Vagina (tissue), 2 donors: ENCODE measurements around the gene PDE8A. TPM values are rescaled to one million over a fixed set of nuclear protein-coding genes. Genes with fewer than 3 reads are reported as not detected.

Experiments
- DNase-seq, 2 donors: peaks; one replicate each; pipeline ENCODE4 v3.0.0-alpha.2; 2017; ENCODE audit errors: extremely low spot score in 2 of 2
- H3K27ac ChIP-seq: fragments of 200-600 bp; sonication (generic); one replicate; pipeline ENCODE4 v1.5.1; 2019
- H3K27me3 ChIP-seq: fragments of 200-600 bp; sonication (generic); one replicate; pipeline ENCODE4 v1.5.1; 2019
- H3K36me3 ChIP-seq, 2 donors: fragments of 200-600 bp; sonication (generic); one replicate each; pipeline ENCODE4 v1.5.1; 2017 to 2019
- H3K4me1 ChIP-seq: fragments of 200-600 bp; sonication (generic); one replicate; pipeline ENCODE4 v1.5.1; 2019
- H3K4me3 ChIP-seq, 2 donors: fragments of 200-600 bp; sonication (generic); 1 replicate in 1 of 2; 2 replicates in 1 of 2; pipeline ENCODE4 v1.5.1; 2016 to 2019
- H3K9me3 ChIP-seq: fragments of 200-600 bp; sonication (generic); one replicate; pipeline ENCODE4 v1.5.1; 2019
- POLR2A ChIP-seq, 2 donors: fragments of 450-650 bp; IDR thresholded peaks; one replicate each; pipeline ENCODE4 v1.6.1; 2017; ENCODE audit warnings: antibody characterized with exemption in 2 of 2, mild to moderate bottlenecking in 2 of 2, moderate library complexity in 2 of 2
- POLR2AphosphoS5 ChIP-seq, 2 donors: sonication (generic); formaldehyde crosslinking; IDR thresholded peaks; one replicate each; pipeline ENCODE4 v1.9.0; 2017; ENCODE audit warnings: antibody characterized with exemption in 2 of 2, mild to moderate bottlenecking in 2 of 2, low read depth in 1 of 2; ENCODE audit not compliant: insufficient read depth in 1 of 2
- intact Hi-C: fragments of 100-400 bp; cut with DNase I; formaldehyde crosslinking; loops from one replicate; pipeline ENCODE4 v1.15.1; 2023
- total RNA-seq: library from RNA; depleted of rRNA; stranded (reverse); fragments of >200 nt; gene quantifications from one replicate; pipeline ENCODE4 v1.2.3, GENCODE V29; 2016
- TF ChIP-seq, protein P1 (sequence below), 3 experiments: fragments of 450-650 bp in 2 of 3; fragments of 200-600 bp in 1 of 3; sonication (generic) in 1 of 3; IDR thresholded peaks; one replicate each; pipeline ENCODE4 v1.5.1; 2017 to 2019; ENCODE audit warnings: antibody characterized with exemption in 3 of 3, mild to moderate bottlenecking in 2 of 3, moderate library complexity in 2 of 3

PDE8A gene
- total RNA-seq, 1 donor from 2014 or later, result 33.9 TPM

DNA sequence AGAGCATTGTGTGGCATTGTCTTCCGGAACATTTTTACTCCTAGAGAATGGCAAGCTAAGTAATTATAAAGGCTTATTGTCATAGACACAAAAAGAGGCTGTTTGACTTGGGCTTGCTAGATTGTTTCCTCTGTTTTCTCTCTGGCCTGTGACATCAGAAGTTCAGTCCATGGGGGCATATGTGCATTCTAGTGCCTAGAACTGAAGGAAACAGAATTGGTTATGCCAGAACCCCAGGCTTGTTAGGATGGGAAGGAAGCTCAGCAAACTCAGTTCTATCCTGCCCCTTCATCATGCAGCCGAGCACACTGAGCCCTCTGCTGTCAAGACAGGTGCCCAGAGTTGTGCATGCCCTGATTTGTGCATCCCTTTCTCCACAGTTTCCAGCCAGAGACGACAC is 131.3 kb downstream of the PDE8A start:
- Histone ChIP-seq H3K4me3 (no peak overlapping the region), H3K4me1 (no peaks in the 10 kb centered on the region), H3K9me3 (no peaks in the 10 kb centered on the region), H3K36me3 (peaks cover 0 to 11% of the 10 kb centered on the region in 2 donors), H3K27ac (no peak overlapping the region), H3K27me3 (no peaks in the 10 kb centered on the region)
- DNase-seq, result no peak
- TF ChIP-seq POLR2AphosphoS5 (IDR thresholded peaks at IDR 0.05; ENCODE audit: insufficient read depth in 1 of 2, low read depth in 1 of 2) (no peak), POLR2A (IDR thresholded peaks at IDR 0.05) (no peak)
- TF ChIP-seq, protein P1, sequence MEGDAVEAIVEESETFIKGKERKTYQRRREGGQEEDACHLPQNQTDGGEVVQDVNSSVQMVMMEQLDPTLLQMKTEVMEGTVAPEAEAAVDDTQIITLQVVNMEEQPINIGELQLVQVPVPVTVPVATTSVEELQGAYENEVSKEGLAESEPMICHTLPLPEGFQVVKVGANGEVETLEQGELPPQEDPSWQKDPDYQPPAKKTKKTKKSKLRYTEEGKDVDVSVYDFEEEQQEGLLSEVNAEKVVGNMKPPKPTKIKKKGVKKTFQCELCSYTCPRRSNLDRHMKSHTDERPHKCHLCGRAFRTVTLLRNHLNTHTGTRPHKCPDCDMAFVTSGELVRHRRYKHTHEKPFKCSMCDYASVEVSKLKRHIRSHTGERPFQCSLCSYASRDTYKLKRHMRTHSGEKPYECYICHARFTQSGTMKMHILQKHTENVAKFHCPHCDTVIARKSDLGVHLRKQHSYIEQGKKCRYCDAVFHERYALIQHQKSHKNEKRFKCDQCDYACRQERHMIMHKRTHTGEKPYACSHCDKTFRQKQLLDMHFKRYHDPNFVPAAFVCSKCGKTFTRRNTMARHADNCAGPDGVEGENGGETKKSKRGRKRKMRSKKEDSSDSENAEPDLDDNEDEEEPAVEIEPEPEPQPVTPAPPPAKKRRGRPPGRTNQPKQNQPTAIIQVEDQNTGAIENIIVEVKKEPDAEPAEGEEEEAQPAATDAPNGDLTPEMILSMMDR (IDR thresholded peaks at IDR 0.05), result no peak
- intact Hi-C loops, result no loop called here

DNA sequence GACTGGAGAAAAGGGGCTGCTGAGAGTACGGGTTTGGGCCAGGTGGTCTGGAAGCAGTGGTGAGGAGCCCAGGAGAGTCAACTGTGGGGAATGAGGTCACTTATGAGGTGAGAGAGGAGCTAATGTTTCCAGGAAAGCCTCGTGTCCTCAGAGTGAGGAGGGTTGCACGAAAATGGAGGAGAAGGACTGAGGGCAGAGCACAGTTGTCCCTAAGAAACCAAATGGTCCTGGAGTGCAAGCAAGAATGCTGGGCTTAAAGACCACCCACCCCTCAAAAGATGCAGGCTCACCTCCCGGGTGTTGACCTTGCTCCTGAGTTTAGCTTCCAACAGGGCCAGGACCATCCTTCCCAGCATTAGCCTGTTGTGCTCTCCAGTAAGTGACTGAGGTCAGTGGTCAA is 133.2 kb downstream of the PDE8A start:
- Histone ChIP-seq H3K27ac (no peak overlapping the region), H3K27me3 (no peaks in the 10 kb centered on the region), H3K4me3 (no peak overlapping the region), H3K4me1 (no peaks in the 10 kb centered on the region), H3K36me3 (peaks cover 0 to 11% of the 10 kb centered on the region in 2 donors), H3K9me3 (no peaks in the 10 kb centered on the region)
- peak in 1 of 2 donors; percentile 72 for DNase-seq
- intact Hi-C loops, result no loop called here
- TF ChIP-seq POLR2AphosphoS5 (IDR thresholded peaks at IDR 0.05; ENCODE audit: insufficient read depth in 1 of 2, low read depth in 1 of 2) (no peak), POLR2A (IDR thresholded peaks at IDR 0.05) (no peak)
- TF ChIP-seq, protein P1 (IDR thresholded peaks at IDR 0.05), result no peak

DNA sequence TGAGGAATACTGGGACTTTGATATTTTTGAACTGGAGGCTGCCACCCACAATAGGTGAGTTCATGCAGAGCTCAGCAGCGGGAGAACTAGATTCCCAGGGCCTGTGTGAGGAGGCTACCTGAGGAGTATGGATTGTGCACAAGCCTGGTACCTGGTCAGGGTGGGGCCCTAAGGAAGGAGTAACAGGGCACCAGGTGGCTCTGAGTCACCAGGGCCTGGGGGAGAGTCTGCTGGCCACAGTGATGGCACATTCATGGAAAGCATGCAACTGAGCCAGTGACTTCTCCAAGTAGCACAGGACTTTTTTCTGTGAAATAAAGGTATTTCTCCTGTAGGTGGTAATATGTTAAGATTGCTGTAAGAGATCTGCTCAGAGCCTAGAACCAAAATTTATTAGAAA is 134.4 kb downstream of the PDE8A start:
- Histone ChIP-seq H3K27me3 (no peaks in the 10 kb centered on the region), H3K9me3 (no peaks in the 10 kb centered on the region), H3K36me3 (peaks cover 0 to 20% of the 10 kb centered on the region in 2 donors), H3K4me1 (no peaks in the 10 kb centered on the region), H3K4me3 (no peak overlapping the region), H3K27ac (no peak overlapping the region)
- DNase-seq, result peak in 1 of 2 donors; percentile 54
- intact Hi-C loops, result no loop called here
- TF ChIP-seq POLR2AphosphoS5 (IDR thresholded peaks at IDR 0.05; ENCODE audit: insufficient read depth in 1 of 2, low read depth in 1 of 2), result no peak
- TF ChIP-seq, protein P1 (IDR thresholded peaks at IDR 0.05), result no peak
- no peak for TF ChIP-seq POLR2A (IDR thresholded peaks at IDR 0.05)

DNA sequence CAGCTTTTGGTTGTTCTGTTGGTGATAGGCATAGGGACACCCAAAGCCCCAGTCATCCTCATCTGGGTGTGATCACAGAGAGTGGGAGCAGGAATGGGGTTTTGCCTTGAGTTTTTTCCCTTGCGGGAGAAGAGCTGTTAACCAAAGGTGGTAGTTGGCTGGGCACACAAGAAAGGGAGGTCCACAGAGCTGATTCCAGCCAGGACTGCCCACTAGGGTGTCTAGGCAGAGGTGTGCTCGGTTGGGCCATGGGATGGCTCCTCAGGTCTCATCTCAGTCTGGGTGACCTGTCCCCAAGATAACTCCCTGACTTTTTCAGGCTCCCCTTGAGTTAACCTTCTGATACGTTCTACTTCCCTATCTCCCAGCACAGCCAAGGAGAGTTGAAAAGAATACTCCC is 134.8 kb downstream of the PDE8A start:
- Histone ChIP-seq H3K4me3 (no peak overlapping the region), H3K4me1 (no peaks in the 10 kb centered on the region), H3K27me3 (no peaks in the 10 kb centered on the region), H3K36me3 (peaks cover 0 to 22% of the 10 kb centered on the region in 2 donors), H3K27ac (no peak overlapping the region), H3K9me3 (no peaks in the 10 kb centered on the region)
- intact Hi-C loops, result no loop called here
- no peak for TF ChIP-seq POLR2AphosphoS5 (IDR thresholded peaks at IDR 0.05; ENCODE audit: insufficient read depth in 1 of 2, low read depth in 1 of 2)
- TF ChIP-seq, protein P1 (IDR thresholded peaks at IDR 0.05), result no peak
- TF ChIP-seq POLR2A (IDR thresholded peaks at IDR 0.05), result no peak
- peak in 1 of 2 donors; percentile 54 for DNase-seq

DNA sequence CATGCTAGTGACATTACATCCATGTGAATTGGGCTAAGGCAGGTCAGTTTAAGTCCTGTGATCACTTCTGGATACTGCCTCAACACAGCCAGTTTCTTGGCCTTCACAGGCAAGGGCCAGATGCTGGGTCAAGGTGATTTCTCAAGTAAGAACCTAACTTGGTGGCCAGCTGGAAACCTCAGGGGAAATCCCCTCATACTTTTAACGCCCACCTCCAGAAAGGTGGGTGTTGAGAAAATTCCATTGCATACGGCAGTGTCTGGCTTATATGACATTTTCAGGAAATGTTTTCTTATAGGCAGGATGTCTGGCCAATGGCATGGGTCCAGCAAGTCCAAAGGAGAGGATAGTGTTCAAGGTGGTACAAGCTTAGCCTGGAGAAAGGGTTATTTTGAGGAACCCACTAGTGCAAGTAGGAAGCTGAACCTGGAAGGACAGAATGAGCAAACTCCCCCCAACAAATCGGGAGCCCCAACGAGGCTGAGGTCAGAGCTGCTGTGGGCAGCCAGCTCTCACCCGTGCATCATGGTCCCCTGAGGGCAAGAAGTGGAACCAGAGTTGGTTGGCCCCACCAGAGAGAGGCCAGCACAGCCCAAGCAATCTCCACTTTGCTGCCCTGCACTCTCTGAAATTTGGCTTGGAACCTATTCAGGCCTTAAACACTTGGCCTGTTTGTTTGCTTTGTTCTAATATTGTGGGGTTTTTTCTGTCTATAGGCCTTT is 135.4 kb downstream of the PDE8A start:
- Histone ChIP-seq H3K27me3 (no peaks in the 10 kb centered on the region), H3K9me3 (no peaks in the 10 kb centered on the region), H3K4me3 (no peak overlapping the region), H3K36me3 (peaks cover 0 to 26% of the 10 kb centered on the region in 2 donors), H3K27ac (no peak overlapping the region), H3K4me1 (no peaks in the 10 kb centered on the region)
- intact Hi-C loops, result no loop called here
- TF ChIP-seq, protein P1 (IDR thresholded peaks at IDR 0.05), result no peak
- TF ChIP-seq POLR2A (IDR thresholded peaks at IDR 0.05) (no peak), POLR2AphosphoS5 (IDR thresholded peaks at IDR 0.05; ENCODE audit: insufficient read depth in 1 of 2, low read depth in 1 of 2) (no peak)
- DNase-seq, result peak in 1 of 2 donors; percentile 72
